HFFc6 (cell line): ENCODE results near the gene PDGFRB. TPM values are rescaled to one million over a fixed set of nuclear protein-coding genes. Genes with fewer than 3 reads are reported as not detected.

Experiments used
- DNase-seq: peaks from one replicate; pipeline ENCODE4 v3.0.0-alpha.2; 2018
- H3K27ac Mint-ChIP-seq: 2 replicates; pipeline ENCODE4 v1.8.0; 2020; ENCODE audit warnings: mild to moderate bottlenecking, mixed read lengths
- H3K27me3 Mint-ChIP-seq: 2 replicates; pipeline ENCODE4 v1.8.0; 2021; ENCODE audit warnings: mild to moderate bottlenecking, moderate library complexity, mixed read lengths; ENCODE audit not compliant: insufficient read depth
- H3K36me3 Mint-ChIP-seq: 2 replicates; pipeline ENCODE4 v1.8.0; 2021; ENCODE audit warnings: low read depth, mixed read lengths
- H3K4me1 Mint-ChIP-seq: 2 replicates; pipeline ENCODE4 v1.8.0; 2020; ENCODE audit warnings: low read depth, mixed read lengths
- H3K4me3 Mint-ChIP-seq: 2 replicates; pipeline ENCODE4 v1.8.0; 2020; ENCODE audit warnings: mild to moderate bottlenecking, moderate library complexity, mixed read lengths
- H3K9me3 Mint-ChIP-seq: 2 replicates; pipeline ENCODE4 v1.8.0; 2020; ENCODE audit warnings: mild to moderate bottlenecking, mixed read lengths
- total RNA-seq, 6 experiments: library from RNA; stranded (reverse); fragmentation: NEBNext Ultra II Directional; extraction: Animal tissue kit (Norgen Biotek cat#: 25700); gene quantifications; 2 replicates in 1 of 6; 3 replicates in 5 of 6; pipeline ENCODE4 v1.2.3, GENCODE V29; 2021
- TF ChIP-seq, protein P1 (sequence below): fragments of 200-600 bp; sonication (generic); IDR thresholded peaks from 2 replicates; pipeline ENCODE4 v1.5.0; 2021; ENCODE audit warnings: antibody characterized with exemption, mild to moderate bottlenecking

Gene PDGFRB
- total RNA-seq, 6 experiments from 2014 or later: 137 to 208 (median 180) TPM

DNA sequence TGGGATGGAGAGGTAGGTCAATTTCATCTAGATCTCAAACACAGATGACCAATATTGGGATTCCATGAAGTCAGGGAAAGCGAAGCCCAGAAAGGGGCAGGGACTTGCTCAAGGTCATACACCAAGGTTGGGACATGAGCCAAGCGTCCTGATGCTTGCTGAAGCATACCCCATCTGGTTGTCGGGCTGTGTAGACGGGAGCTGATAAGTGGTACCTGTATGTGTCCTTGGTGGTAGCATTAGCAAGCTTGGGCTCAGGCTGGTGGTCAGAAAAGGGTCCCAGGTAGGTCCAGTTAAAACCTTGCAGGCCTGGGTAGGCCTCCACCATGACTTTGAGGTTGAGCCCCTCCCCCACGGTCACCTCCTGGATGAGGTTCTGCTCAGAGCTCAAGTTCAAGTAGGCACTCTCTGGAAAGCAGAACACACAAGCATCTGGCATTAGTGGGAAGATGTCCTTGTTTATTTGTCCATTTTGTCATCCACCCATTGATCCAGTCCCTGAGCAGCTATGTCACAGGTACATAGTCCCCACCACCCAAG, 82.5 kb downstream of the PDGFRB start:
- H3K36me3 Mint-ChIP-seq: no peaks in the 10 kb centered on the region
- no peaks in the 10 kb centered on the region for H3K9me3 Mint-ChIP-seq
- no peak overlapping the region for H3K27ac Mint-ChIP-seq
- peaks cover 8% of the 10 kb centered on the region for H3K4me1 Mint-ChIP-seq
- no peaks in the 10 kb centered on the region; the same call in 1 of the 2 replicates for H3K27me3 Mint-ChIP-seq
- TF ChIP-seq, protein P1, sequence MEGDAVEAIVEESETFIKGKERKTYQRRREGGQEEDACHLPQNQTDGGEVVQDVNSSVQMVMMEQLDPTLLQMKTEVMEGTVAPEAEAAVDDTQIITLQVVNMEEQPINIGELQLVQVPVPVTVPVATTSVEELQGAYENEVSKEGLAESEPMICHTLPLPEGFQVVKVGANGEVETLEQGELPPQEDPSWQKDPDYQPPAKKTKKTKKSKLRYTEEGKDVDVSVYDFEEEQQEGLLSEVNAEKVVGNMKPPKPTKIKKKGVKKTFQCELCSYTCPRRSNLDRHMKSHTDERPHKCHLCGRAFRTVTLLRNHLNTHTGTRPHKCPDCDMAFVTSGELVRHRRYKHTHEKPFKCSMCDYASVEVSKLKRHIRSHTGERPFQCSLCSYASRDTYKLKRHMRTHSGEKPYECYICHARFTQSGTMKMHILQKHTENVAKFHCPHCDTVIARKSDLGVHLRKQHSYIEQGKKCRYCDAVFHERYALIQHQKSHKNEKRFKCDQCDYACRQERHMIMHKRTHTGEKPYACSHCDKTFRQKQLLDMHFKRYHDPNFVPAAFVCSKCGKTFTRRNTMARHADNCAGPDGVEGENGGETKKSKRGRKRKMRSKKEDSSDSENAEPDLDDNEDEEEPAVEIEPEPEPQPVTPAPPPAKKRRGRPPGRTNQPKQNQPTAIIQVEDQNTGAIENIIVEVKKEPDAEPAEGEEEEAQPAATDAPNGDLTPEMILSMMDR: no peak
- H3K4me3 Mint-ChIP-seq: no peak overlapping the region
- no peak for DNase-seq

DNA sequence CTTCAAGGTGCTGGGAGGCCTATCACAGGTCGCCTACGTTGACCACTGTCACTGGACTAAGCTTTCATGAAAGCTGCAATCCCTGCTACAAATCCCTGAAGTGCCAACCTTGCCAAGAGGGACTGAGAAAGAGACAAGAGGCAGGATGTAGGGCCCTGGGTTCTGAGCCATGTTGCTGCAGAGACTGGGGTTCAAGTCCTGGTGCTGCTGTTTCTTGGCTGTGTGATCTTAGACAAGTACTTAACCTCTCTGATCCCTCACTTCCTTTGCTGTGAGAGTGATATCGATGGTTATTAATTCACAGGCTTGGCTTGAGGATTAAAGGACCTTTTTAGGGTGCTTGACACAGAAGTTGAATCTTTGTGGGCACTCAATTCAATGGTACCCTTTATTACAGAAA, 84.8 kb downstream of the PDGFRB start:
- Mint-ChIP-seq H3K9me3 (no peaks in the 10 kb centered on the region), H3K36me3 (no peaks in the 10 kb centered on the region), H3K4me1 (peaks cover 32% of the 10 kb centered on the region), H3K4me3 (no peak overlapping the region), H3K27ac (no peak overlapping the region), H3K27me3 (no peaks in the 10 kb centered on the region; the same call in 1 of the 2 replicates)
- TF ChIP-seq, protein P1: no peak
- DNase-seq: no peak

DNA sequence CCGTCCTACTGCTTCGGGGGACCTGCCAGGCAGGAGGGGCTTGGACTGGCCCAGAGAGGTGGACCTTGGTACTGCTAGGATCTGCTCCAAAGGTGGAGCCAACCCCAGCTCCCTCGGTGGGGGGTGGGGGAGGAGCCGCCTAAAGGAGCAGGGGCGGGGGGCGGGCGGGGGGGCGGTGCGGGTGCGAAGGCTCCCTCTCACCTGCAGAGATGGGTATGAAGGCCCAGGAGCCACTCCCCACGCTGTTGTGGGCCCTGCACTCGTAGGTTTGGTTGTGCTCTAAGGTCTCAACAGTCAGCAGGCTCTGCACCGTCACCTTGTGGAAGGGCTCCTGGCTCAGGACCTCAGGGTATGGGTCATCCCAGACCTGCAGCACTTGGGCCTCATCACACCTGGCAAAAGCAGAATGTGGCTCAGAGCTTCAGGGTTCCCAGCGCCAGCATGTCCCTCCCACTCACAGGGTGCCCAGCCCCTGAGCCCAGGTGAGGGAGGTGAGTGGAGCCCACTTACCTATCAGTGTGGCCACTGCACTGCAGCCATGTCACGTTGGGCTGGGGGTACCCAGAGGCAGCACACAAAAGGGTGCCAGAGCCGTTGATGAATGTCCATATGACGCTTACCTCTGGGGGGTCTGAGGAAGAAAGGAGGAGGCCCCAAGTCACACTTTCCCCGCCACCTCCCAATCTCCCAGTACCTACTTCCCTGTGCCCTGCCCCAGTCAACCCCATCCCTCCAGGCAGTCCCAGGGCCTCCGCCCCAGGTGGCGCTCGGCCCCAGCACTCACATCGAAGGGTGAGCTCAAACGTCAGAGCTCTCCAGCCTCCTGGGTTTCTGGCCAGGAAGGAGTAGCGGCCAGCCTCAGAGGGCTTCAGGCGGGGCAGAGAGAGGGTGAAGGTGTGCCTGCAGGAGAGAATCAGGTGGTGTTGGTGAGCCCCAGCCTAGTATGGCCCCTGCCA, 85.7 kb downstream of the PDGFRB start:
- no peak for DNase-seq
- no peaks in the 10 kb centered on the region for H3K9me3 Mint-ChIP-seq
- TF ChIP-seq, protein P1: no peak

DNA sequence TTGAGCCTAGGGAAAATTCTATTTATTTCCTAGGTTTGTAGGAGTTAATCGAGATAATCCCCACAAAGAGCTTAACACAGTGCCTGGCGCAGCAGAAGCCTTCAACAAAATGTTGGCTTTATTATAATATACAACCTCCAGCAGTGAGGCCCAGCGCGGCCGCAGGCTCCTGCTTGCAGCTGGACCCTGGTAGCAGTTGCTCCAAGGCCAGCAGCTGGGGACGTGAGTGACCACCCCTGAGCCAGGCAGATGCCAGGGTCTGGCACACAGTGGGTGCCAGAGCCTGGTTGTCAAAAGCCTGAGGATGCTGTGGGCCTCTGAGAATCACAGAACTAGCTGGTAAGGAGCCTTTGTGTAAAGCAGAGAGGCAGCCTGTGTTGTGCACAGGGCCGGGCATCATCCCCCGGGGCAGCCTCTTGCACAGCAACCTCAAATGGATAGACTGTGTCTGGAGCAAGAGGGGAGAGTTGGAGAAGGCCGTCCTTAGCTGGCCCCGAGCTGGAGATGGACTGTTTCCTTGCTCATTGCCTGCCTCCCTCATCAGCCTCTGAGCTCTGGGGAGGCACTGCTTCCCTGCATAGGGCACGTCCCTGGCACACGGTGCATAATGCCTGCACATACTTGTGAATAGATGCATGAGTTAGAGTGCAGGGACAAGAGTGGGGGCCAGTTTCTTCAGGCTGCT, 86.5 kb downstream of the PDGFRB start:
- no peaks in the 10 kb centered on the region for H3K36me3 Mint-ChIP-seq
- no peaks in the 10 kb centered on the region for H3K9me3 Mint-ChIP-seq
- no peak overlapping the region for H3K27ac Mint-ChIP-seq
- H3K4me1 Mint-ChIP-seq: peaks cover 49% of the 10 kb centered on the region
- TF ChIP-seq, protein P1: no peak
- H3K27me3 Mint-ChIP-seq: no peaks in the 10 kb centered on the region; the same call in 1 of the 2 replicates
- no peak for DNase-seq
- no peak overlapping the region for H3K4me3 Mint-ChIP-seq

More for the DNA sequence above, 85.7 kb downstream of the PDGFRB start:
- H3K4me3 Mint-ChIP-seq: no peak overlapping the region
- no peak overlapping the region for H3K27ac Mint-ChIP-seq
- H3K27me3 Mint-ChIP-seq: no peaks in the 10 kb centered on the region; the same call in 1 of the 2 replicates
- H3K4me1 Mint-ChIP-seq: peaks cover 40% of the 10 kb centered on the region
- H3K36me3 Mint-ChIP-seq: no peaks in the 10 kb centered on the region

DNA sequence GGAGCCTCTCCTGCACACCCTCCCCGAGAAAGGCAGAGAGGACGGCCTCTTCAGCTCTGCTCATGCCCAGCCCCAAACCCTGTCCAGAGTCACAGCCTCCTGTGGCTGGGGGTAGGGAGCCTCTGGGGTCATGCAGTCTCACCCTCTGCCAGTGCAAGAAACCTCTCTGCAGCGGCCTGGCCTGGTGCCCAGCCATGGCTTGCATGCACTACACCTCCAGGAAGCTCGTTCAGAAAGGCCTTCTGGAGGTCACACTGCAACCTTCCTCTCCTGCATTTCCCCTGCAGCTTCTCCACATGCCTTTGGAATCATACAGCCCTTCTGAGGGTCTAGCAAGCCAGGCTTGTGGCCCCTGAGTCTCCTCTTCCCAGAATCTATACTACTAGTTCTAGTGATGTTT, 87.2 kb downstream of the PDGFRB start:
- DNase-seq: no peak
- TF ChIP-seq, protein P1: no peak
- Mint-ChIP-seq H3K4me3 (no peak overlapping the region), H3K27me3 (no peaks in the 10 kb centered on the region; the same call in 1 of the 2 replicates), H3K9me3 (no peaks in the 10 kb centered on the region), H3K27ac (no peak overlapping the region; the same call in 1 of the 2 replicates), H3K36me3 (no peaks in the 10 kb centered on the region), H3K4me1 (peaks cover 51% of the 10 kb centered on the region)
